H1 (cell line): ENCODE data around the gene ROS1. TPM values are rescaled to one million over a fixed set of nuclear protein-coding genes. Genes with fewer than 3 reads are reported as not detected.

Experiments used
- CTCF ChIA-PET: fragments of 300-600 bp; sonication (Branson Sonifier 250); formaldehyde crosslinking; loops from one replicate; lab custom pipeline; 2021; ENCODE audit not compliant: partially characterized antibody; lab: Charles Lee
- POLR2A ChIA-PET: fragments of 300-600 bp; sonication (Branson Sonifier 250); formaldehyde crosslinking; loops from one replicate; lab custom pipeline; 2021; ENCODE audit warnings: inconsistent platforms; ENCODE audit not compliant: partially characterized antibody; lab: Charles Lee
- DNase-seq, 2 experiments: peaks; one replicate each; pipeline versions ENCODE4 v3.0.0 to v3.0.0-alpha.2; 2010 to 2022; ENCODE audit warnings: low spot score in 2 of 2, low read depth in 1 of 2, mixed read lengths in 1 of 2
- FAIRE-seq: peaks from 2 replicates; lab custom pipeline; 2011; peaks lifted over from hg19 to GRCh38; lab: Jason Lieb, UNC
- H2AFZ ChIP-seq: 2 replicates; pipeline ENCODE4 v1.8.1; 2012; ENCODE audit warnings: low read length, inconsistent platforms
- H2AK5ac ChIP-seq: 2 replicates; pipeline ENCODE4 v1.6.1; 2013; ENCODE audit warnings: low read depth, low read length
- H2BK120ac ChIP-seq: replicated peaks from 2 replicates; pipeline ENCODE3; 2013; ENCODE audit warnings: low read depth, low read length, inconsistent platforms
- H2BK12ac ChIP-seq: 2 replicates; pipeline ENCODE4 v1.6.1; 2013; ENCODE audit warnings: low read depth, low read length
- H2BK15ac ChIP-seq: 2 replicates; pipeline ENCODE4 v1.6.1; 2013; ENCODE audit warnings: low read length
- H2BK20ac ChIP-seq: 2 replicates; pipeline ENCODE4 v1.6.1; 2013; ENCODE audit warnings: low read length
- H2BK5ac ChIP-seq: 2 replicates; pipeline ENCODE4 v1.6.1; 2013; ENCODE audit warnings: low read depth, low read length
- H3K14ac ChIP-seq: 2 replicates; pipeline ENCODE4 v1.6.1; 2013; ENCODE audit warnings: inconsistent platforms; ENCODE audit not compliant: insufficient read length
- H3K18ac ChIP-seq: 2 replicates; pipeline ENCODE4 v1.6.1; 2013; ENCODE audit warnings: low read length; ENCODE audit errors: extremely low read depth
- H3K23ac ChIP-seq: 2 replicates; pipeline ENCODE4 v1.6.1; 2013; ENCODE audit warnings: inconsistent platforms; ENCODE audit not compliant: insufficient read length
- H3K23me2 ChIP-seq: 2 replicates; pipeline ENCODE4 v1.6.1; 2013; ENCODE audit warnings: low read depth, low read length
- H3K27ac ChIP-seq: 2 replicates; pipeline ENCODE4 v1.6.1; 2011; ENCODE audit warnings: low read depth, low read length, inconsistent platforms
- H3K27me3 ChIP-seq, 4 experiments: replicated peaks in 1 of 4; 1 replicate in 1 of 4; 2 replicates in 3 of 4; pipeline versions ENCODE4 v1.6.1 to v1.8.1; 2011 to 2013; ENCODE audit warnings: low read length in 3 of 4, mild to moderate bottlenecking in 3 of 4, inconsistent platforms in 2 of 4, mixed read lengths in 2 of 4, moderate library complexity in 1 of 4; ENCODE audit not compliant: control insufficient read depth in 3 of 4, insufficient read depth in 3 of 4; ENCODE audit errors: extremely low read depth in 1 of 4
- H3K36me3 ChIP-seq, 4 experiments: 2 replicates each; pipeline versions ENCODE4 v1.6.1 to v1.8.1; 2011 to 2013; ENCODE audit warnings: mild to moderate bottlenecking in 4 of 4, low read length in 3 of 4, moderate library complexity in 2 of 4, control low read depth in 1 of 4, inconsistent platforms in 1 of 4; ENCODE audit not compliant: insufficient read depth in 4 of 4, control insufficient read depth in 2 of 4
- H3K4ac ChIP-seq: replicated peaks from 2 replicates; pipeline ENCODE3; 2013; ENCODE audit warnings: low read length, low read depth, mixed read lengths, inconsistent platforms; ENCODE audit not compliant: insufficient read length
- H3K4me1 ChIP-seq, 4 experiments: replicated peaks in 1 of 4; 1 replicate in 1 of 4; 2 replicates in 3 of 4; pipeline versions ENCODE4 v1.6.1 to v1.8.1; 2011 to 2013; ENCODE audit warnings: low read length in 3 of 4, inconsistent platforms in 2 of 4, mixed read lengths in 1 of 4; ENCODE audit not compliant: insufficient read depth in 4 of 4, control insufficient read depth in 3 of 4
- H3K4me2 ChIP-seq, 2 experiments: 2 replicates each; pipeline versions ENCODE4 v1.6.1 to v1.8.1; 2011 to 2013; ENCODE audit warnings: low read depth in 2 of 2, low read length in 2 of 2, control low read depth in 1 of 2, inconsistent platforms in 1 of 2, mild to moderate bottlenecking in 1 of 2; ENCODE audit not compliant: insufficient read depth in 1 of 2
- H3K4me3 ChIP-seq, 4 experiments: fragments of 200-600, 300-600 bp in 1 of 4; sonication (generic), shearing (Covaris generic), sonication (Bioruptor Twin) in 1 of 4; 2 replicates each; pipeline versions ENCODE4 v1.5.1 to v1.8.1; 2011 to 2016; ENCODE audit warnings: low read length in 4 of 4, low read depth in 3 of 4, control low read depth in 2 of 4, inconsistent platforms in 2 of 4, mild to moderate bottlenecking in 2 of 4, mixed read lengths in 1 of 4, moderate library complexity in 1 of 4; ENCODE audit not compliant: insufficient read depth in 2 of 4; ENCODE audit errors: extremely low read depth in 1 of 4
- H3K56ac ChIP-seq: replicated peaks from 2 replicates; pipeline ENCODE3; 2013; ENCODE audit warnings: low read depth, mild to moderate bottlenecking, mixed read lengths, low read length, inconsistent platforms; ENCODE audit not compliant: insufficient read length
- H3K79me1 ChIP-seq: 2 replicates; pipeline ENCODE4 v1.6.1; 2013; ENCODE audit warnings: low read depth, low read length, control low read depth
- H3K79me2 ChIP-seq, 2 experiments: 2 replicates each; pipeline versions ENCODE4 v1.6.1 to v1.8.1; 2012 to 2013; ENCODE audit warnings: low read length in 2 of 2, mild to moderate bottlenecking in 2 of 2, inconsistent platforms in 1 of 2; ENCODE audit not compliant: insufficient read depth in 2 of 2, control insufficient read depth in 1 of 2
- H3K9ac ChIP-seq, 4 experiments: replicated peaks in 1 of 4; 1 replicate in 1 of 4; 2 replicates in 3 of 4; pipeline versions ENCODE4 v1.6.1 to v1.8.1; 2011 to 2013; ENCODE audit warnings: low read depth in 3 of 4, low read length in 3 of 4, control low read depth in 2 of 4, mild to moderate bottlenecking in 2 of 4, moderate library complexity in 2 of 4, inconsistent platforms in 1 of 4; ENCODE audit errors: extremely low read depth in 1 of 4
- H3K9me3 ChIP-seq, 2 experiments: 2 replicates each; pipeline versions ENCODE4 v1.6.1 to v1.8.1; 2012 to 2013; ENCODE audit warnings: mild to moderate bottlenecking in 2 of 2, moderate library complexity in 2 of 2, control low read depth in 1 of 2, inconsistent platforms in 1 of 2, low read depth in 1 of 2, low read length in 1 of 2, mixed read lengths in 1 of 2; ENCODE audit not compliant: insufficient read depth in 2 of 2
- H4K20me1 ChIP-seq, 2 experiments: replicated peaks in 1 of 2; 2 replicates each; pipeline versions ENCODE3 to v1.8.1; 2011 to 2013; ENCODE audit warnings: inconsistent platforms in 2 of 2, low read length in 2 of 2, mild to moderate bottlenecking in 1 of 2; ENCODE audit not compliant: insufficient read depth in 2 of 2, control insufficient read depth in 1 of 2
- H4K5ac ChIP-seq: 2 replicates; pipeline ENCODE4 v1.6.1; 2013; ENCODE audit warnings: low read length, low read depth, mixed read lengths, inconsistent platforms; ENCODE audit not compliant: insufficient read length
- H4K8ac ChIP-seq: 2 replicates; pipeline ENCODE4 v1.8.0; 2013; ENCODE audit warnings: mild to moderate bottlenecking, moderate library complexity, low read length, inconsistent platforms; ENCODE audit not compliant: insufficient read depth; ENCODE audit errors: extremely low read depth
- H4K91ac ChIP-seq: replicated peaks from 2 replicates; pipeline ENCODE3; 2013; ENCODE audit warnings: low read length, mixed read lengths, inconsistent platforms; ENCODE audit not compliant: insufficient read length
- MAFK ChIP-seq: IDR thresholded peaks from 2 replicates; pipeline ENCODE4 v1.6.1; 2012; ENCODE audit warnings: low read depth, mild to moderate bottlenecking, improper control_type of control experiment, low read length
- WGBS, 2 experiments: shearing (Covaris generic) in 1 of 2; methylation state at CpG; one replicate each; pipeline versions ENCODE4 v1.1.6 to v1.1.7; 2013 to 2015; ENCODE audit warnings: low lambda C conversion rate in 2 of 2, mixed read lengths in 2 of 2, inconsistent platforms in 1 of 2, low coverage in 1 of 2, missing lambda C conversion rate in 1 of 2; ENCODE audit not compliant: insufficient replicate concordance in 2 of 2, insufficient coverage in 1 of 2, insufficient read length in 1 of 2; ENCODE audit errors: extremely low coverage in 1 of 2, missing lambda C conversion rate in 1 of 2; 5-methylcytosine and 5-hydroxymethylcytosine counted together
- polyA plus RNA-seq, 7 experiments: library from polyadenylated mRNA; depleted of rRNA in 3 of 7; stranded (reverse) in 5 of 7; unstranded in 2 of 7; fragments of >200 nt in 5 of 7; fragments of 200-250 nt in 2 of 7; gene quantifications; 1 replicate in 5 of 7; 2 replicates in 1 of 7; 4 replicates in 1 of 7; pipeline versions ENCODE4 v1.2.1 to v1.2.3, GENCODE V29; 2011 to 2013; ENCODE audit warnings: missing spikeins in 2 of 7, mixed read lengths in 2 of 7
- total RNA-seq: library from RNA; stranded (reverse); fragmentation: NEBNext Ultra II Directional; extraction: Animal tissue kit (Norgen Biotek cat#: 25700); gene quantifications from 2 replicates; pipeline ENCODE4 v1.2.1, GENCODE V29; 2021

The ROS1 gene
- total and polyA plus RNA-seq, 2 of the 8 experiments (the other 6 are each of a cell fraction or from before 2014, with no cell fraction given): not detected

DNA sequence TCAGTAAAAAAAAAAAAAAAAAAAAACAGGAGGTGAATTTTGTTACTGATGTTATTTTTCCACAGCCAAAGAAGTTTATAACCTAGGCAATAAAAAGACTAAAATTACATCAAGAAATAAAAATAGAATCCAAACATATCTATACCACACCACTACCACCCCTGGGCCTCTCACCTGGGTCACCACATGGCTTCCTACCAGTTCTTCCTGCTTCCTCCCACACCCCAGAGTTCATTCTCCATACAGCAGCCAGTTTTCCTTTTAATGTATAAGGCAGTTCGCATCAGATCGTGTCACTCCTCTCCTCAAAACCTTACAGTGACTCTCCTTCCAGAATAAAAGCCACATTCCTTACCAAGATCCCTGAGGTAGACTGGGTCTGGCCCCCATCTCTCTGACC lies 23.9 kb downstream of the ROS1 start:
- no peak overlapping the region for H3K56ac ChIP-seq
- H3K4ac ChIP-seq: no peak overlapping the region
- no peak overlapping the region for H4K5ac ChIP-seq
- WGBS, 2 experiments: 95% methylated on average over 2 of the region's 2 CpGs; no CpG with 5 or more reads in 1 of the 2 experiments
- H3K4me3 ChIP-seq: no peak overlapping the region
- H3K14ac ChIP-seq: no peak overlapping the region
- no peak overlapping the region for H3K27ac ChIP-seq
- no peaks in the 10 kb centered on the region for H3K23me2 ChIP-seq
- no peak overlapping the region for H2BK12ac ChIP-seq
- no peak overlapping the region for H3K4me2 ChIP-seq
- no peaks in the 10 kb centered on the region for H3K9me3 ChIP-seq
- FAIRE-seq: no peak
- no peak overlapping the region for H3K23ac ChIP-seq
- H2BK120ac ChIP-seq: no peak overlapping the region
- no peak overlapping the region for H4K8ac ChIP-seq
- H3K9ac ChIP-seq: no peak overlapping the region
- H3K79me1 ChIP-seq: no peaks in the 10 kb centered on the region
- H4K91ac ChIP-seq: no peak overlapping the region
- H4K20me1 ChIP-seq: no peaks in the 10 kb centered on the region
- no peak overlapping the region for H2AK5ac ChIP-seq
- no peak overlapping the region for H2BK20ac ChIP-seq
- H3K36me3 ChIP-seq: no peaks in the 10 kb centered on the region
- H3K18ac ChIP-seq: no peak overlapping the region
- DNase-seq: no peak
- H2AFZ ChIP-seq: 0 out of 2 replicates have a peak overlapping the region, but pooled peaks have one; percentile 62
- no peak overlapping the region for H2BK5ac ChIP-seq
- POLR2A ChIA-PET: no interaction called here
- H2BK15ac ChIP-seq: no peak overlapping the region
- CTCF ChIA-PET: interaction anchor here (0.7 to 1.8 kb wide), 4 partner anchors 48 to 428 kb away, joined by 3 to 4 read pairs (median 3); no protein-coding TSS in a partner anchor
- no peaks in the 10 kb centered on the region for H3K79me2 ChIP-seq
- H3K4me1 ChIP-seq: no peaks in the 10 kb centered on the region
- H3K27me3 ChIP-seq: no peaks in the 10 kb centered on the region
- no peak for TF ChIP-seq MAFK
